GM12874 (cell line): ENCODE measurements around the gene FRMD6.

Experiments used
- CTCF ChIP-seq: IDR thresholded peaks from 2 replicates; pipeline ENCODE4 v1.5.1; 2011; ENCODE audit warnings: low read depth, mild to moderate bottlenecking, control low read depth, low read length, moderate library complexity; ENCODE audit not compliant: insufficient read depth

Gene FRMD6

GRCh38 chr14:51726166-51726899 lies 74.6 kb downstream of the FRMD6 start:
- no peak for TF ChIP-seq CTCF

GRCh38 chr14:51727526-51727925 lies 75.8 kb downstream of the FRMD6 start:
- no peak for TF ChIP-seq CTCF

GRCh38 chr14:51730098-51730497 lies 78.4 kb downstream of the FRMD6 start:
- no peak for TF ChIP-seq CTCF

- no peak for TF ChIP-seq CTCF
These were observed 79.0 kb downstream of the FRMD6 start for GRCh38 chr14:51730684-51731083.

GRCh38 chr14:51732494-51733112 lies 80.9 kb downstream of the FRMD6 start:
- no peak for TF ChIP-seq CTCF

- no peak for TF ChIP-seq CTCF
These were observed 81.4 kb downstream of the FRMD6 start for GRCh38 chr14:51733147-51733546.

- TF ChIP-seq CTCF = no peak
These were observed 84.1 kb downstream of the FRMD6 start for GRCh38 chr14:51735851-51736250.
